NOMO-1 treated with DMSO at 0.1 percent for 48 hours (cell line): ENCODE results near the gene KCTD15.

ENCODE experiments used
- DNase-seq: peaks from one replicate; lab custom pipeline; 2025; ENCODE audit not compliant: unreplicated experiment; lab: John Stamatoyannopoulos, UW

The KCTD15 gene

GRCh38 chr19:33795370-33796163 is 1.1 kb upstream of the KCTD15 start:
- peak; percentile 67 for DNase-seq

DNA sequence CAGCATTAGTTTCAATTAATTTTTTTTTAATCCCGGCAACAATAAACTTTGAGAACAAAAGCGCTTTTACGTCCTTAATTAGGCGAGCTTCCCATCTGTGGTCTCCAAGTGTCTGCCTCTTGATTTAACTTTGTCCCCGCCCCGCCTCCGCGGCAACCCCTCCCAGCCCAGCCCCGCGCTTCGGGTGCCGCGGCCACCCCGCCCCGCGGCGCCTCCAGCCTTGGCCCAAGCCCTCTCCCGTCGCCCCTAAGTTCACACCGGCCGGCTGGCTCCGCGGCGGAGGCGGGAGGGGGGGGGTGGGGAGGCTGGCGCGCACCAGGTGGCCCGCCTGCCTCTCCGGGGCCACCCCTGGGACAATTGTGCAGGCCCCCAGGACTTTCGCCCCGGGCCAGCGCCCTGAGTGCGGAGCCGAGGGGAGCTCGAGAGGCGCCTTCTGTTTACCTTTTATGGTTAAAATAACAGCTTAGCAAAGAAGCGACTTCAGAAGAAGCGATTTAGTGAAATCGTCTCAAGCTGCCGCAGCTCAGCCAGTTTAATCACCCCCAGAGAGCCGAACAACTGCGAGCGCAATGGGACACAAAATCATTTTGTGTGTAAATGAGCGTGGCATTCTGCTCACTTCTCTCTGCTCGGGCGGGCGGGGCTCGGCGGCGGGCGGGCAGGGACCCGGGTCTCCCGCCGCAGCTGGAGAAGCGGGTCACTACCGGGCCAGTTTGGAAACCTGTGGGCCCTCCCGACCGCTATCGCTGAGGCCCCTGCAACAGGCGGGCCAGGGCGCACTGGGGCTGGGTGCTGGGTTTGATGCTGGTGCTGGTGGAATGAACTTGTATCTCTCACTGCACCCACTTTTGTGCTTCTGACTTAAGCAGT is 1.4 kb downstream of the KCTD15 start:
- peak; percentile 57 for DNase-seq

DNA sequence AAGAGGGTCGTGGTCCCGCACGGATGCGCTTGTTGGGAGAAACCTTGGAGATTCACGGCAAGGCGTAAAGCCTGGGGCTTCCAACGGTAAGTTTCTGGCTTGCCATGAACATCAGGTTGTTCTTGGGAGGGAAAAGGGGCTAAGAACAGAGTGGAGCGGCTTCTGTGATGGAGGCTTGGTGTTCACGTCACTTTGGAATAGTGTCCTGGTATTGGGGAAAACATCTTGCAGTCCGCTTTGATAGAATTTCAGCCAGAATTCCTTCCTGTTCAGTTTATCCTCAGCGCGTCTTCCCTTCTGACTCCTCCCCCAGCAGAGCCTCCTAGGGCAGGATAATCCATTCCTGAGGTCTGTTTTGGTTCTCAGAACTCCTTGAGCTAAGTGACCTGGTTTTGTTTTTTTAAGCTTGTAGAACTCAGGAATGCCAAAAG is 2.0 kb downstream of the KCTD15 start:
- no peak for DNase-seq

GRCh38 chr19:33799476-33799875 is 2.8 kb downstream of the KCTD15 start:
- DNase-seq, result no peak

DNA sequence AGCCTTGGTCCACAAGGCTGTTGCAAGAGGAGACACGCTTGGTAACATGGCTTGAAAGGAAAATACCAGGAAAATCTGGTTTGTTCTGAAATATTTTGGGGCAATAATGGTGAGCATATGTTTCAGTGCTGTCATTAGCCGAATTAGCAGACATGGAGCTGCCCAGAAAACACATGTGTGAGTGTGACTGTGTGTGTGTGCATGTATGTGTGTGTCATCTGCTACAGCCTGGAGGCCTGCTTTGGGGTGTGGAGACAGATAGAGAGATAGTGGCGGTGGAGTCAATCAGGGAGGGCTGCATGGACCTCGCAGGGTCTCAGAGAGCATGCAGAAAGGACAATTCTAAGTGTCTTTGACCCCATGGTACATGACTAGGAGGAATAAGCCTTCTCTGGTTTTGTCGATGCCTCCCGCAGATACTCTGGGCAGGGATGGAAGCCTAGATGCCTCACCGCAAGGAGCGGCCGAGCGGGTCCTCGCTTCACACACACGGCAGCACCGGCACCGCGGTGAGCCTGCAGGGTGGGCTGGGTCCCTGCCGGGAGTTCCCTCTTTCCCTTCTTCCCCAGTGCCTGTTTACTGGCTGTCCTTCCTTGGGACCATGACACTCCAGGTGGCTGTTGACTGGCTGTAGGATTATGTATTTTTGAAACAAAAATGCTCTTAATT is 3.5 kb downstream of the KCTD15 start:
- DNase-seq, result no peak

DNA sequence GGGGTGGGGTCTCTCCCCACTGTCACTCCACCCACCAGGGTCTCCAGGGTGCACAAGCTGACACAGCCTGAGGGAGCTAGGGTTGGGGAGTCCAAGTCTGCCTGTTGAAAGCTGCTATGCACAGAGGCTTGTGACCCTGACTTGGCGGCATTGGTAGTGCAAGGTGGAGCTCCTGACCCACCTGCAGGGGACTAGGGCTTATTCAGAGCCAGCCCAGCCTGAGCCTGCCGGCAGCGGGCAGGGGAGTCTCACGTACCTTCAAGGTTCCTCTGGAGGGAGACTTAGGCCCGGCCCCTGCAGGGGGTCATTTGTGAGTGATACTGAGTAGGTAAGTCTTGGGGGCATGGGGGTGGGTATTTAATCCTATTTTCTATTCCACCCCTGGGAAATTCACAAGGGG is 4.7 kb downstream of the KCTD15 start:
- DNase-seq, result no peak

DNA sequence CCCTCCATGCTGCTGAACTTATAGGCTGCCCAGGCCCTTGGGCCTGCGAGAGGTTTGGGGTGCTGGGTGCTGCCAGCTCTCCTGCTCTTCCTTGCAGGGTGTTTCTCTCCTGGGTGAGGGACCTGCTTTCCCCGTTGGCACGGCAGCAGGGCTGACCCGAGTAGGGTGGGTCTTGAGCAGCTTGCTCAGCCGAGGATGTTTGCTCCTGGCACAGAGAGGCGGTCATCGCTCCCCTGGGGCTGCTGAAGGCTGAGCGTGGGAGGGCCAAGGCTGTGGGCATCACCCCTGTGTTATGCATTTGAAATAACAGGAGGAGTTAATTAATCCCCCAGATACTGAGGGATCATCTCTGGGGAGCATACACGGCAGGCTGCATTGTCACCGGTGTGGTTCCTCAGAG is 5.3 kb downstream of the KCTD15 start:
- DNase-seq, result no peak

DNA sequence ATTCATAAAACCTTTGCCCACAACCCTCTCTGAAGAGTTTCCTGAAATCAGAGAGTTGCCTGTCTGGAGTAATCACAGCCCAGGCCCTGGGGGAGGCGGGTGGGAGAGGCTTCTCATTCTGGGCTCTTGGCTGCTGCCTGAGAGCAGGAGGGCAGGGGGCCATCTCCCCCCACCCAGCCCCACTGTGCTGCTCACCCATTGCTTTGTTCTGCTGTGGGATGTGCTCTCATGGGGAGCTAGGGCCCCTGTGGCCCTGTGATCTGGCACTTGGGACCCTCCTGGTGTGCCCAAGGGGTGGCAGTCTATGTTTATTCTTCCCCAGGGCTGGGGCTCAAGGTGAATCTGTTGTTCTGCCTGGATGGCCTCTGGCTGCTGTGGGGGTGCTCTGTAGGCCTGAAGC is 6.1 kb downstream of the KCTD15 start:
- no peak for DNase-seq

GRCh38 chr19:33803383-33803782 is 6.7 kb downstream of the KCTD15 start:
- DNase-seq, result no peak

GRCh38 chr19:33804021-33804799 is 7.5 kb downstream of the KCTD15 start:
- no peak for DNase-seq

DNA sequence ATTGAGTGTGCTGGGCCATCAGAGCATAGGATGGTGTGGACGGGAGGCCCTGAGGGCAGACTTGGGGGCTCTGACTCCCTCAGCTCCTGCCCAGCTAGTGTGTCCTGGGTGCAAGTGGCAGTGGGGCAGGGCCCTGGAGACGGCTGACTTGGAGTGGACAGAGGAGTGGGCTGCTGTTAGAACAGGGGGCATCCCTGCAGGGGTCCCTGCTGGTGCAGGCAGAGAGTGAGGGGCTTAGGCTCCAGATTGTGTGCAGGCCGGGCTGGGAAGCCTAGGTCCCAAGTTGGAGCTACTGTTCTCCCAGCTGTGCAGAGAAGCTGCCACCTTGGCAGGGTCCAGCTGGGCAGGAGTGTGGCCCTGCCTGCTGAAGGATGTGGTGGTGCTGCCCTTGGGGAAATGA is 8.6 kb downstream of the KCTD15 start:
- no peak for DNase-seq

DNA sequence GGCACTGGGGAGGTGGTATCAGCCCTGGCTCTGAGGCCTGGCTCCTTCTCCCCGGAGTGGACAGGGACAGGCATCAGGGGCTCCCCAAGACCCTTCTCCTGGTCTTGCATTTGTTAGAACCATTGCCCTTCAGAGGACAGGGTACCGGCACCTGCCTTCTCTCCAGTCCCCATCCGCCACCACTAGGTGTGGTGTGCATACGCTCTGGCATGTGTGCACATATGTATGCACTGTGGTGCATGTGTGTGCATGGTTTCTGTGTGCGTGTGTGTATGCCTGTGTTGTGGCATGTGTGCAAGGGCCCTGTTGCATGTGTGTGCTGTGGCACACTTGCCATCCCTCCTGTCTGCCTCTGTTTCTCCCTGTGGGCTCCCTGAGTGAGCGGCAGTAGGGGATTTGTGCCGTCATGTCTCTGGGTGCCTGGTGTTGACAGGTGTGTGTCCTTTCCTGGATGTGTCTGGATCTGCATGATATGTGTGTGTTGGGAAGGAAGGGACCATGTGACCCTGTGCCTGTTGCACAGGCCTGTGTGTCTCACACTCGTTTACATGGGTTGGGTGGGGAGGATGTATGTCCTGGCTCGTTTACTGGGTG is 9.3 kb downstream of the KCTD15 start:
- no peak for DNase-seq

DNA sequence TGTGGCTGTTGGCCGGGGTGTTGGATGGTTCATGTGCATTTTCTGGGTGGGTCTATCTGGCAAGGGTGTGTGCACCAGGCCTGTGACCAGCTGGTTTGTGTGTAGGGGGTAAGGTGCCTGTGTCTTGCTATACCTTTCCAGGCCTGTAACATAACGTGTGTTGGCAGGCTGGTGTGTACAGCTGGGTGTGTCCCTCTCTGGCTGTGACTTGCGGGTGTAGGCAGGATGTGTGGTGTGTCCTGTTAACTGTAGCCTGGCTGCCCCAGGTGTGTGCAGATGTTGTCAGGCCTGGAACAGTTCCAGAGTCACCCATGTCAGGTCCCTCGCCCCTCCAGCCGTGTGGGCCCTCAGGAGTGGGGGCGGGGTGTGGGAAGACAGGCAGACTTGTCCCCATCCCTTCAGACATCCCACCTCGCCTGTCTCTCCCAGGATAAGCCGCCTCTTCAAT is 9.8 kb downstream of the KCTD15 start:
- DNase-seq, result no peak

DNA sequence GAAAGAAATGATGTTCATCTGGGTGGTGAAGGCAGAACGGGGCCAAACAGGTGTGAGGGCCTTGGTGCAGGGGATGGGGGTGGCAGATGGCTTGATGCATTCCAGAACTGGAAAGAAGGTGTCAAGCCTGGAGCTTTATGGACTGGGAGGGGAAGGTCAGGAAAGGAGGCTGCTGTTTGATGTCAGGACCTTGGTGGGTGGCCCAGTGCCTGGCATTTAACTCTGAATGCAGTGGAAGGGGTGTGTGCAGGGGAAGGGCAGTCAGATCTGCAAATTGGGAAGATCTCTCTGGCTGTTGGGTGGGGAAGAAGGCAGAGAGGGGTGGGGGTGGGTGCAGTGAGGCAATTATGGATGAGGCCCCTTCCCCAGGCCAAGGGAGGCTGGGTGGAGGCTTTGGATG is 11.7 kb downstream of the KCTD15 start:
- no peak for DNase-seq

- no peak for DNase-seq
These were observed 13.3 kb downstream of the KCTD15 start for GRCh38 chr19:33809960-33810359.

DNA sequence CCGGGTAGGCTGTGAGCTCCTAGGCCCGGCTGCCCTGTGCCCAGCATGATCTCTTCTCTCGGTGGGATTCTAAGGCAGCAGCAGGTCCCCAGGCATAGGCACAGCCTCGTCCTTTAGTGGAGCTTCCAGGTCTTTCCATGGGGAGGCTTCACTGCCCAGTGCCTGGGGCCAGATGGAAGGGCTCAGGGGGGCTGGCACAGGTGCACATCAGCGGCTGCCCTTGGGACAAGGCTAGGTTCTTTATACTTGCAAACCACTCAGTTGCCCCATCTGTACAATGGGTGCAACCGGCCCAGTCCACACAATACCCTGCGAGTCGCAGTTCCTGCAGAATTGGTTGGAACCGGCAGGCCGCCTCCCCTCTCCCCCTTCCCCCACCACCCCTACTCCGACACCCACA is 14.2 kb downstream of the KCTD15 start:
- DNase-seq, result no peak

DNA sequence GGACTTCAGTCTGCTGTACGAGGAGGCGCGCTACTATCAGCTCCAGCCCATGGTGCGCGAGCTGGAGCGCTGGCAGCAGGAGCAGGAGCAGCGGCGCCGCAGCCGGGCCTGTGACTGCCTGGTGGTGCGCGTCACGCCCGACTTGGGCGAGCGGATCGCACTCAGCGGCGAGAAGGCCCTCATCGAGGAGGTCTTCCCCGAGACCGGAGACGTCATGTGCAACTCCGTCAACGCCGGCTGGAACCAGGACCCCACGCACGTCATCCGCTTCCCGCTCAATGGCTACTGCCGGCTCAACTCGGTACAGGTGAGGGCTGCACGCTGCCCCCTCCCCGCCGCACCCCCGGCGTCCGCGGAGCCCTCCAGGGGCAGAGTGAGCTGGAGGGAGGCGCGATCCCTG is 14.6 kb downstream of the KCTD15 start:
- DNase-seq, result no peak

DNA sequence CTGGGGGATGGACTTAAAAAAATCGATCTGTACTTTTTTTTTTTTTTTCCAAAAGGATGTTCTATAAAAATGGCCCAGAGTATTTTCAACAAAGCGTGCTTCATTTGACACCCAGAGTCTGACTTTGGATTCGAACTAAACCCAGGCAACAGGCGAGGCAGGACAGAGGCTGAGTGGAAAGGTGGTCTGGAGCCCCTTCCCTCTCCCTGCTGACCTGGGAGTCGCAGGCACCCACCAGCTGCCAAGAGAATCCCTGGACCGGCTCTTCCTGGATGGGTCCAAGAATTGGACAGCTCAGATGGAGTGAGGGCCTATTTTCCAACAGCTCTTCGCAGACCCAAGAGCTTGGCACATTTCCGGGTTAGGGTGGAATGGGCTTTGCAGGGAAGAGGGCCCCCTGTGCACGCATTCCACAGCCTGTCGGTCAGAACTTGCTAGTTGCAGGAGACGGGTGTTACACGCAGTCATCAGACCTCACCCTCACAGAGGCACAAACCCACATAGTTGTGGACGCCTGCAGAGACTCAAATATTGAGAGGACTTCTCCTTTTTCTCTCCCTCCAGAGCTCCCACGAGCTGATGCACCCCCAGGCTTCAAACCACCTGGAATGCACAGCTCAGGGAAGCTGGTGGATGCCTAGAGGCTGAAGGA is 15.2 kb downstream of the KCTD15 start:
- DNase-seq, result no peak

DNA sequence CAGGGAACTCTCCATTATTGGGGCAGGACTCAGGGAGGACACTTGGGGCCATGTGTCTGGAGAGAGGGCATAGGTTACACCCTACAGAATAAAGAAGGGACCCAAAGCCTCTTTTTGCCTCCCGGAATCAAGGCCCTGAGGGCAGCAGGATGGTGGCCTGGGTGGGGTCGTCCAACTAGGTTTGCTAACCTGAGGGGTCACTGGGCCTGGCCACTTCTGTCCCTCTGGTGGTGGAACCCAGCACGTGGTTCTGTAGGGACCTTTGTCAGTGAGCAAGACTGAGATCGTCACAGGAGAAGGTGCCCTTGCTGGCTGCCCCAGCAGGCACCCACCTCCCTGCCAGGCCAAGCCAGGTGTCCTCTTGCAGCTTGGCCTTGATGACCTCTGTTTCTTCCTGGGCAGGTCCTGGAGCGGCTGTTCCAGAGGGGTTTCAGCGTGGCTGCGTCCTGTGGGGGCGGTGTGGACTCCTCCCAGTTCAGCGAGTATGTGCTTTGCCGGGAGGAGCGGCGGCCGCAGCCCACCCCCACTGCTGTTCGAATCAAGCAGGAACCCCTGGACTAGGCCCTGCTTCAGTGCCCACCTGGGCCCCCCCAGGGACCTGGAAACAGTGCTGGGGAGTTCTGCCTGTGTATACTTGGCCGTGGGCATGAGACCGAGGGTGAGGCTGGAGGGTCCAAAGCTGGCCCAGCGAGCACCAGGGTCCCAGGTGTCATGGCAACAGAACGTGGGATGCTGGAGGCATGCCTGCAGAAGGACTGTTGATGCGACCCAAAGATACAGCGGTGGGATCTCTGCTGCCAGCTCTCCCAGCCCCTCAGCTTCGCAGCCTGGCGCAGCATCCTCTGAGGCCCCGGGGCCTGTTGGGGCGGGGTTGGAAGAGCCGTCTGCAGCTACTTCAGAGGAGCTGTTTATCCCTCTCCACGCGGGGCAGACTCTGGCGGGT is 16.0 kb downstream of the KCTD15 start:
- DNase-seq, result no peak
